A673 (cell line): ENCODE data around the gene MICAL3.
"Not testable (repeated sequence)": the region's sequence is repeated elsewhere in the genome, so short reads cannot be mapped to it uniquely, and the experiment has no call there.

Experiments
- CTCF ChIP-seq: fragments of 300-800, 200-600 bp; sonication (generic); conservative IDR thresholded peaks from 2 replicates; pipeline ENCODE4 v1.5.1; 2017; ENCODE audit warnings: low read depth, mild to moderate bottlenecking, antibody characterized with exemption, low read length, moderate library complexity, mixed read lengths
- EZH2 ChIP-seq: fragments of 200-600 bp; sonication (generic); IDR thresholded peaks from 2 replicates; pipeline ENCODE4 v1.6.1; 2017; ENCODE audit warnings: borderline replicate concordance, low read depth, mild to moderate bottlenecking, mixed read lengths, antibody characterized with exemption, low read length; ENCODE audit not compliant: poor library complexity, severe bottlenecking

GRCh38 chr22:18020743-18021142, 3.6 kb downstream of the MICAL3 start:
- TF ChIP-seq EZH2, CTCF: not testable (repeated sequence)
